NCI-H226 (cell line): ENCODE results near the gene OPA3.

ENCODE experiments used
- DNase-seq: peaks from one replicate; pipeline ENCODE4 v3.0.0-alpha.2; 2015

Gene OPA3

GRCh38 chr19:45597425-45598111 is 13.0 kb upstream of the OPA3 start:
- DNase-seq: no peak

GRCh38 chr19:45595814-45596213 is 11.2 kb upstream of the OPA3 start:
- DNase-seq: no peak

- DNase-seq: no peak
Measured at GRCh38 chr19:45593520-45593919, 8.9 kb upstream of the OPA3 start.

GRCh38 chr19:45592366-45592765 is 7.8 kb upstream of the OPA3 start:
- DNase-seq: no peak

GRCh38 chr19:45591638-45592005 is 7.0 kb upstream of the OPA3 start:
- DNase-seq: no peak

GRCh38 chr19:45591004-45591637 is 6.5 kb upstream of the OPA3 start:
- no peak for DNase-seq

- no peak for DNase-seq
Measured at GRCh38 chr19:45590300-45591003, 5.8 kb upstream of the OPA3 start.

GRCh38 chr19:45589768-45590167 is 5.2 kb upstream of the OPA3 start:
- DNase-seq: no peak

GRCh38 chr19:45587873-45588272 is 3.3 kb upstream of the OPA3 start:
- DNase-seq: no peak

GRCh38 chr19:45585158-45585577 is 566 bp upstream of the OPA3 start:
- no peak for DNase-seq

- DNase-seq: no peak
Measured at GRCh38 chr19:45581576-45581975, 3.0 kb downstream of the OPA3 start.

- no peak for DNase-seq
Measured at GRCh38 chr19:45578861-45579260, 5.7 kb downstream of the OPA3 start.

- DNase-seq: peak; percentile 97
Measured at GRCh38 chr19:45577111-45577905, 7.3 kb downstream of the OPA3 start.

- no peak for DNase-seq
Measured at GRCh38 chr19:45576682-45577081, 7.9 kb downstream of the OPA3 start.

- no peak for DNase-seq
Measured at GRCh38 chr19:45575216-45575615, 9.4 kb downstream of the OPA3 start.

GRCh38 chr19:45574526-45574925 is 10.1 kb downstream of the OPA3 start:
- no peak for DNase-seq

GRCh38 chr19:45571457-45572220 is 13.0 kb downstream of the OPA3 start:
- no peak for DNase-seq

- DNase-seq: no peak
Measured at GRCh38 chr19:45569619-45570421, 14.8 kb downstream of the OPA3 start.

- peak; percentile 33 for DNase-seq
Measured at GRCh38 chr19:45568732-45569131, 15.9 kb downstream of the OPA3 start.

- no peak for DNase-seq
Measured at GRCh38 chr19:45567609-45568008, 17.0 kb downstream of the OPA3 start.

- no peak for DNase-seq
Measured at GRCh38 chr19:45564131-45564780, 20.3 kb downstream of the OPA3 start.
